Tibial artery (tissue), 4 donors: Measurements from ENCODE around the gene SUPT6H.

Source experiments
- DNase-seq, 2 donors: peaks; one replicate each; pipeline ENCODE4 v3.0.0-alpha.2; 2019
- H3K27ac ChIP-seq, 2 donors: fragments of 200-600 bp; sonication (generic) in 1 of 2; 1 replicate in 1 of 2; 2 replicates in 1 of 2; pipeline ENCODE4 v1.5.1; 2018 to 2019; ENCODE audit warnings: mild to moderate bottlenecking in 1 of 2
- H3K27me3 ChIP-seq, 2 donors: fragments of 200-600 bp; sonication (generic) in 1 of 2; one replicate each; pipeline versions ENCODE4 v1.5.1 to v1.6.0; 2016 to 2019
- H3K36me3 ChIP-seq, 3 donors: fragments of 200-600 bp; sonication (generic) in 2 of 3; one replicate each; pipeline ENCODE4 v1.5.1; 2016 to 2019; ENCODE audit warnings: mild to moderate bottlenecking in 2 of 3
- H3K4me1 ChIP-seq, 4 donors: fragments of 200-600 bp; sonication (generic) in 2 of 4; 1 replicate in 3 of 4; 2 replicates in 1 of 4; pipeline ENCODE4 v1.5.1; 2016 to 2019
- H3K4me3 ChIP-seq, 2 donors: fragments of 200-600 bp; sonication (generic) in 1 of 2; 1 replicate in 1 of 2; 2 replicates in 1 of 2; pipeline ENCODE4 v1.5.1; 2018 to 2019; ENCODE audit warnings: mild to moderate bottlenecking in 2 of 2
- H3K9me3 ChIP-seq, 3 donors: fragments of 200-600 bp; sonication (generic) in 1 of 3; one replicate each; pipeline ENCODE4 v1.5.1; 2016 to 2019
- CTCF ChIP-seq, 2 experiments: fragments of 200-600 bp in 1 of 2; fragments of 450-650 bp in 1 of 2; IDR thresholded peaks; one replicate each; pipeline ENCODE4 v1.5.1; 2017 to 2019; ENCODE audit warnings: antibody characterized with exemption in 2 of 2, mild to moderate bottlenecking in 1 of 2, moderate library complexity in 1 of 2
- intact Hi-C: fragments of 100-400 bp; cut with DNase I; formaldehyde crosslinking; loops from one replicate; pipeline ENCODE4 v1.15.0; 2023; ENCODE audit warnings: low total_unique reads

The SUPT6H gene

DNA sequence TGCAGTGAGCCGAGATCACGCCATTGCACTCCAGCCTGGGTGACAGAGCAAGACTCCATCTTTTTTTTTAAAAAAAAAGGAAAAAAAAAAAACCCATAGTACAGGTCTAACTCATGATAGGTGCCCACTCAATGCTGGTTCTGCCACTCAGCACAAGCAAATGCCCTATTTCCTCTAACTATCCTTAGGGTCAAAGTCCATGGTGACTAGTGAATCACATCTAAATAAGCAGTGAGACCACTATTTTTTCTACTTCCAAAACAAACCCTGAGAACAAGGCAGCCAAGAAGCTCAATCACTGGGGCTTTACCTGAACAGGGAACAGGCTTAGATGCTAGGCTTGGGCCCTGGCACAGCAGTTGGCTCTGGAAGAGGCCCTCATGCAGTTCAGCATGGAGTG is 20.4 kb upstream of the SUPT6H start:
- no peaks in the 10 kb centered on the region for H3K27me3 ChIP-seq
- TF ChIP-seq CTCF (IDR thresholded peaks at IDR 0.05), result no peak
- no peak overlapping the region for H3K4me3 ChIP-seq
- H3K36me3 ChIP-seq, result peaks cover 55 to 67% (median 64%) of the 10 kb centered on the region in 3 donors
- intact Hi-C loops, result no loop called here
- H3K9me3 ChIP-seq, result no peaks in the 10 kb centered on the region
- peaks cover 7 to 31% (median 24%) of the 10 kb centered on the region in 4 donors for H3K4me1 ChIP-seq
- no peak overlapping the region for H3K27ac ChIP-seq
- DNase-seq, result no peak

DNA sequence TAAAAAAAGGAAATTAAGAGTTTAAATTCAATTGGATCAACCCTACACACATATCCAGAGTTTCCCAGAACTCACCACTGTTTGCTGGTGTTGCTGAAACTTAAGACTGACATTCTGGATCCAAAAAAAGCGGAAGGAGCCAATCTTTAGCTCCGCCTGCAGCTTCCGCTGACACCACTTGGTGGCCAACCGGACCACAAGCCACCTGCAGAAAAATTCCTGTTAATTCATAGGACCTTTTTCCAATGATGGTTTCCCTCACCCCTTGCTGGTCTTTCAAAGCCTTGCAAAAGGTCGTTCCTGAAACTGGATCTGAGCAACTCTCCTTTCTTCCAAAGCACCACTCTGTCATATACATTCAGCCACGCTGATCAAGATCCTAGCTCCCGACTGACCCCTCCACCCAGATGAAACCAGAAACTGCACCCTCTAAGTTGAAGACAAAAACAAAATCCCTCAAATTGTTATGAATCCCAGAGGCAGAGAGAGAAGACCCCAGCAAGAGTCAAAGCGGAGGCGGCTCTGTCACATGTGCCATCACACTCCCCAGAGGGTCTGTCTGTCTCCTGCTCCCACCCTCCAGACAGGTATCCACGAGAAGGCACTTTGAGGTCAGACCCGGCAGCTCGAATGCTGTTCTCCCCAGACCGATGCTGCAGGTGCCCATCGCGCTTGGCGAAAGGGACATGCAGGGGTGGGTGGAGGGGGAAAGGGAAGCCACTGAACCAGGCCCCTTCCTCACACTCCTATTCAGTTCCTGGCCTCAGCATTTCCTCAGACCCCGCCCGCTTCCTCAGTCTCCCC is 17.8 kb upstream of the SUPT6H start:
- peaks cover 7 to 39% (median 25%) of the 10 kb centered on the region in 4 donors for H3K4me1 ChIP-seq
- peak in 1 of 2 donors; percentile 46 for DNase-seq
- H3K9me3 ChIP-seq, result no peaks in the 10 kb centered on the region
- peak overlapping the region; percentile 95 to 98 for H3K4me3 ChIP-seq
- no peaks in the 10 kb centered on the region for H3K27me3 ChIP-seq
- H3K36me3 ChIP-seq, result peaks cover 34 to 51% (median 47%) of the 10 kb centered on the region in 3 donors
- TF ChIP-seq CTCF (IDR thresholded peaks at IDR 0.05), result peak; percentile 41 to 53
- H3K27ac ChIP-seq, result peak overlapping the region; percentile 88 to 93
- intact Hi-C loops, result no loop called here

- intact Hi-C loops, result no loop called here
- Histone ChIP-seq H3K36me3 (peaks cover 26 to 44% (median 40%) of the 10 kb centered on the region in 3 donors), H3K9me3 (no peaks in the 10 kb centered on the region), H3K4me1 (peaks cover 7 to 39% (median 25%) of the 10 kb centered on the region in 4 donors), H3K4me3 (peak within 1 kb of the TSS; percentile 95 to 98), H3K27me3 (no peaks in the 10 kb centered on the region), H3K27ac (peak within 1 kb of the TSS; percentile 88 to 93)
- peak; percentile 94 to 98 for DNase-seq
- TF ChIP-seq CTCF (IDR thresholded peaks at IDR 0.05), result peak in 1 of 2 experiments; percentile 46
Measured at GRCh38 chr17:28644787-28645575, 17.0 kb upstream of the SUPT6H start, which contains the start of gene BLTP2. Gene BLTP2 (minus strand): TSS chr17:28645158. CDS start chr17:28645056, 102 bp downstream.

DNA sequence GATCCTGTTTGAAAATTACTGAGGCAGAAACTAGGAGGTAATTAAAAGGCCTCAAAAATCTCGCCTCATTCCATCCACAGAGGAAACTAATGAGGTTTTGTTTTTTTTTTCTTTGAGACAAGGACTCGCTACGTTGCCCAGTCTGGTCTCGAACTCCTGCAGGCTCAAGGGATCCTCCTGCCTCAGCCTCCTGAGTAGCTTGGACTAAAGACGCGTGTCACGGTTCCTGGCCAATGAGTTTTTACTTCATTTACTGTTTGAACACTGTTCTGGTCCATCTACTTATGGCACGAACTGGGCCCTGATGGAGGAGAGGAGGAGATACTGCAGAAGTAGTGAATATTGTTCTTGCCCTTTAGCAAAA is 16.4 kb upstream of the SUPT6H start:
- TF ChIP-seq CTCF (IDR thresholded peaks at IDR 0.05), result no peak
- no peak for DNase-seq
- Histone ChIP-seq H3K4me3 (peak overlapping the region; percentile 95 to 98), H3K36me3 (peaks cover 21 to 38% (median 34%) of the 10 kb centered on the region in 3 donors), H3K4me1 (peaks cover 7 to 39% (median 25%) of the 10 kb centered on the region in 4 donors), H3K9me3 (no peaks in the 10 kb centered on the region), H3K27me3 (no peaks in the 10 kb centered on the region), H3K27ac (peak overlapping the region; percentile 88 to 93)
- intact Hi-C loops, result no loop called here

- peak overlapping the region; percentile 95 to 98 for H3K4me3 ChIP-seq
- TF ChIP-seq CTCF (IDR thresholded peaks at IDR 0.05), result no peak
- H3K4me1 ChIP-seq, result peaks cover 7 to 39% (median 25%) of the 10 kb centered on the region in 4 donors
Measured at GRCh38 chr17:28646039-28646754, 15.8 kb upstream of the SUPT6H start.

More at GRCh38 chr17:28646039-28646754, 15.8 kb upstream of the SUPT6H start:
- intact Hi-C loops, result no loop called here
- Histone ChIP-seq H3K27ac (peak overlapping the region; percentile 88 to 93), H3K9me3 (no peaks in the 10 kb centered on the region), H3K27me3 (no peaks in the 10 kb centered on the region), H3K36me3 (peaks cover 14 to 38% (median 33%) of the 10 kb centered on the region in 3 donors)
- no peak for DNase-seq
